ENCODE measurements around the gene LRRC75B.

GRCh38 chr22:24550028-24550901 is 42.6 kb downstream of the LRRC75B start:
- TF ChIP-seq ATF3 (IDR thresholded peaks at IDR 0.05; ENCODE audit: insufficient read depth, low read depth, low read length) = no peak
- TF ChIP-seq EP300 (IDR thresholded peaks at IDR 0.05; ENCODE audit: borderline replicate concordance in 1 of 2, low read depth in 2 of 2, low read length in 2 of 2) = no peak
- TF ChIP-seq CTCF (IDR thresholded peaks at IDR 0.05; ENCODE audit: control extremely low read depth in 1 of 3, insufficient read depth in 1 of 3, low read depth in 1 of 3, low read length in 3 of 3) = no peak
- TF ChIP-seq POLR2AphosphoS5 (IDR thresholded peaks at IDR 0.05; ENCODE audit: low read depth, low read length) = no peak
- no peak for TF ChIP-seq SP2 (IDR thresholded peaks at IDR 0.05; ENCODE audit: low read length)
